Nephron (organoid): ENCODE measurements around the gene ACP1.
A peak's percentile ranks its signal among the peaks of the same experiment; 100 is the strongest.

Source experiments
- H3K27ac Mint-ChIP-seq, 3 experiments: 2 replicates each; pipeline ENCODE4 v1.8.0; 2020; ENCODE audit warnings: mixed read lengths in 3 of 3, mild to moderate bottlenecking in 2 of 3, moderate library complexity in 1 of 3
- H3K27me3 Mint-ChIP-seq: 2 replicates; pipeline ENCODE4 v1.8.0; 2021; ENCODE audit warnings: low read depth, mild to moderate bottlenecking, moderate library complexity, mixed read lengths
- H3K36me3 Mint-ChIP-seq: 2 replicates; pipeline ENCODE4 v1.8.0; 2020; ENCODE audit warnings: low read depth, mixed read lengths
- H3K4me1 Mint-ChIP-seq: 2 replicates; pipeline ENCODE4 v1.8.0; 2020; ENCODE audit warnings: mixed read lengths
- H3K4me3 Mint-ChIP-seq, 3 experiments: 2 replicates each; pipeline ENCODE4 v1.8.0; 2020; ENCODE audit warnings: mild to moderate bottlenecking in 3 of 3, mixed read lengths in 3 of 3, moderate library complexity in 2 of 3
- H3K9me3 Mint-ChIP-seq: 2 replicates; pipeline ENCODE4 v1.8.0; 2020; ENCODE audit warnings: mixed read lengths
- CTCF ChIP-seq, 3 experiments: fragments of 200-600 bp; sonication (generic); IDR thresholded peaks; one replicate each; pipeline ENCODE4 v1.5.0; 2021; ENCODE audit warnings: antibody characterized with exemption in 3 of 3; ENCODE audit not compliant: unreplicated experiment in 3 of 3

The ACP1 gene

DNA sequence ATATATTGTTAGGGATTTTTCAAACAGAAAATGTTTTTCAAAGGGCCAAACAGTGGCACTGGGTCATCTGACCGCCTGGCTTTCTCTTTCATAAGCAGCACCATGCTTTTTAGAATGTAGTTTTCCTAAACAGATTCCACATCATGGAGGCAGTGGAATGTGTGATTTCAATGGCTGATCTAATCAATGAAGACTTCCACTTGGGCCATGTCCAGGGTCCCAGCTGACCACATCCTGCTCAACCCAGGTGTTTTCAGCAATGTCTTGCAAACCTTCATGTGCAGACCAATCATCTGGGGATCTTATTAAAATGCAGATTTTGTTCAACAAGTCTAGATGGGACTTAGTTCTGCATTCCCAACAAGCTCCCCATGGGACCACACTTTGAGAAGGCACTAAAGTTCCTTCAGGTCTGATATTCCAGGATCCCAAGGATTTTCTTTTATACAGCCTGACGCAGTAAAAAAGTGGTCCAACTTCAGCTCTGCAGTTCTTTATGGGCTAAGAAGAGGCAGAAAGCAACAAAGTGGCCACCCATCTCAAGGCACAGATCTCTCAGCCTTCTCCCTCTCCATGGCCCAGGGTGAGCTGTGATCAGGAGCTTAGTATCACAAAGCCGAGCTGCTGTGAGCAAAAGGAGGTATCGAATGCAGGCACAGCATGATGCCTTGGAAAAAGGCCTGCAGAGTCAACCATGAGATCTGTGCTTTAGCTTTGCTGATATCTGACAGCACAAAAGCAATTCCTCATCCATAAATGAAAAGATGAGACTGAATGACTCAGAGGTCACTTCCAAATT lies 19.4 kb downstream of the ACP1 start:
- H3K36me3 Mint-ChIP-seq: peaks cover 26% of the 10 kb centered on the region
- H3K9me3 Mint-ChIP-seq: no peaks in the 10 kb centered on the region
- TF ChIP-seq CTCF (IDR thresholded peaks at IDR 0.05; ENCODE audit: unreplicated experiment in 3 of 3): no peak
- peaks cover 39% of the 10 kb centered on the region for H3K27me3 Mint-ChIP-seq
- no peak overlapping the region for H3K4me3 Mint-ChIP-seq
- H3K27ac Mint-ChIP-seq: no peak overlapping the region
- H3K4me1 Mint-ChIP-seq: peaks cover 14% of the 10 kb centered on the region

- no peak for TF ChIP-seq CTCF (IDR thresholded peaks at IDR 0.05; ENCODE audit: unreplicated experiment in 3 of 3)
- Mint-ChIP-seq H3K4me1 (peaks cover 16% of the 10 kb centered on the region), H3K36me3 (peaks cover 20% of the 10 kb centered on the region), H3K9me3 (no peaks in the 10 kb centered on the region), H3K4me3 (peak overlapping the region; percentile 54 to 73 (median 59)), H3K27ac (no peak overlapping the region), H3K27me3 (peaks cover 46% of the 10 kb centered on the region)
Measured at GRCh38 chr2:284896-285492, 20.2 kb downstream of the ACP1 start.

- no peak for TF ChIP-seq CTCF (IDR thresholded peaks at IDR 0.05; ENCODE audit: unreplicated experiment in 3 of 3)
- H3K36me3 Mint-ChIP-seq: peaks cover 18% of the 10 kb centered on the region
- H3K27ac Mint-ChIP-seq: no peak overlapping the region
- H3K27me3 Mint-ChIP-seq: peaks cover 51% of the 10 kb centered on the region
- peak overlapping the region; percentile 54 to 73 (median 59) for H3K4me3 Mint-ChIP-seq
- H3K9me3 Mint-ChIP-seq: no peaks in the 10 kb centered on the region
- H3K4me1 Mint-ChIP-seq: peaks cover 19% of the 10 kb centered on the region
Measured at GRCh38 chr2:285531-285930, 20.8 kb downstream of the ACP1 start.

GRCh38 chr2:286035-286434 lies 21.3 kb downstream of the ACP1 start:
- peaks cover 18% of the 10 kb centered on the region for H3K36me3 Mint-ChIP-seq
- no peak overlapping the region for H3K27ac Mint-ChIP-seq
- no peaks in the 10 kb centered on the region for H3K9me3 Mint-ChIP-seq
- peak overlapping the region; percentile 54 to 73 (median 59) for H3K4me3 Mint-ChIP-seq
- H3K27me3 Mint-ChIP-seq: peaks cover 56% of the 10 kb centered on the region
- TF ChIP-seq CTCF (IDR thresholded peaks at IDR 0.05; ENCODE audit: unreplicated experiment in 3 of 3): no peak
- H3K4me1 Mint-ChIP-seq: peaks cover 19% of the 10 kb centered on the region

- peak overlapping the region; percentile 72 to 85 (median 79) for H3K4me3 Mint-ChIP-seq
- no peak for TF ChIP-seq CTCF (IDR thresholded peaks at IDR 0.05; ENCODE audit: unreplicated experiment in 3 of 3)
- H3K9me3 Mint-ChIP-seq: no peaks in the 10 kb centered on the region
- peaks cover 19% of the 10 kb centered on the region for H3K4me1 Mint-ChIP-seq
- H3K27ac Mint-ChIP-seq: no peak overlapping the region
- H3K27me3 Mint-ChIP-seq: peaks cover 62% of the 10 kb centered on the region
- H3K36me3 Mint-ChIP-seq: peaks cover 10% of the 10 kb centered on the region
Measured at GRCh38 chr2:286774-287392, 22.1 kb downstream of the ACP1 start.
